Left lung (tissue), 10 donors: Measurements from ENCODE around the gene CPNE7. TPM values are rescaled to one million over a fixed set of nuclear protein-coding genes. Genes with fewer than 3 reads are reported as not detected.

Source experiments
- ATAC-seq: fragments of 200-7000 bp; cut with Tn5 transposase; one replicate; pipeline ENCODE4 v1.9.1; 2020; ENCODE audit warnings: moderate library complexity
- DNase-seq, 4 donors: peaks; one replicate each; pipeline ENCODE4 v3.0.0-alpha.2; 2013 to 2020
- H3K27ac ChIP-seq, 2 donors: fragments of 200-600 bp; sonication (generic) in 1 of 2; one replicate each; pipeline versions ENCODE4 v1.5.0 to v1.8.0; 2020 to 2021
- H3K27me3 ChIP-seq, 2 donors: fragments of 200-600 bp; sonication (generic) in 1 of 2; one replicate each; pipeline versions ENCODE4 v1.5.0 to v1.8.0; 2020 to 2021
- H3K36me3 ChIP-seq, 2 donors: fragments of 200-600 bp; sonication (generic) in 1 of 2; one replicate each; pipeline versions ENCODE4 v1.5.0 to v1.8.0; 2020 to 2021
- H3K4me1 ChIP-seq, 2 donors: fragments of 200-600 bp; one replicate each; pipeline ENCODE4 v1.8.0; 2021
- H3K4me3 ChIP-seq, 2 donors: fragments of 200-600 bp; sonication (generic) in 1 of 2; one replicate each; pipeline versions ENCODE4 v1.5.0 to v1.8.0; 2020 to 2021; ENCODE audit warnings: mild to moderate bottlenecking in 1 of 2
- H3K9me3 ChIP-seq, 2 donors: fragments of 200-600 bp; sonication (generic) in 1 of 2; one replicate each; pipeline versions ENCODE4 v1.5.0 to v1.8.0; 2020 to 2021
- intact Hi-C, 2 donors: fragments of 100-400 bp; cut with DNase I; formaldehyde crosslinking; loops; one replicate each; pipeline versions ENCODE4 v1.11.2 to v1.14.2; 2022
- polyA plus RNA-seq, 6 donors: library from polyadenylated mRNA; unstranded; fragments of 120-200 nt; gene quantifications; one replicate each; pipeline ENCODE4 v1.2.1, GENCODE V29; 2013; ENCODE audit not compliant: insufficient read length in 6 of 6
- total RNA-seq, 2 donors: library from RNA; stranded (reverse); fragmentation: NEBNext Ultra II Directional; extraction: Animal tissue kit (Norgen Biotek cat#: 25700); gene quantifications; one replicate each; pipeline ENCODE4 v1.2.1, GENCODE V29; 2021
- TF ChIP-seq, protein P1 (sequence below), 2 donors: fragments of 200-600 bp; sonication (generic) in 1 of 2; IDR thresholded peaks; one replicate each; pipeline versions ENCODE4 v1.5.0 to v1.8.0; 2021; ENCODE audit warnings: antibody characterized with exemption in 2 of 2
- donor health status: DM: no; HTN: yes; CAD: no.
- donor health status: DM: no; HTN: no; CAD: no.

Gene CPNE7
- total and polyA plus RNA-seq, 8 donors = 0.26 to 1.3 (median 0.36) TPM; not detected in 1

DNA sequence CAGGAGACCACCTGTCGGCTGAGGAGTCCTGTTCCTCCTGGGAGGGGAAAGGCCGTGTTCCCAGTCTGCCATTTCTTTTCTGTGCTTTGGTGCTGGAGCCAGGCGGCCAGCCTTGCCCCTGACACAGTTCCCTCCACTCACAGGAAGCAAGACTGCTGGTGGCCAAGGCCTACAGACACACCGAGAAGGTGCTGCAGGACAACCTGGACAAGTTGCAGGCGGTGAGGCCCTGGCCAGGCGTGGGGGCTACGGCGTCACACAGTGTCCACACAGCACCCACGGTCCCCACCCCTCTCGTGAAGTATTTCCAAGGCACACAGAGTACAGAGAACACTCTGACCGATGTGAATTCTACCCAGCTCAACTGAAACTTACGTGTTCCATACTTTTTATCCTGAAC is 21.2 kb upstream of the CPNE7 start:
- no peak overlapping the region for H3K4me3 ChIP-seq
- no peak overlapping the region for H3K27ac ChIP-seq
- intact Hi-C loops = loop anchor here in 1 of 2 donors (10.0 kb wide), 1 partner anchor 220 kb away; no protein-coding TSS in a partner anchor
- H3K36me3 ChIP-seq = peaks cover 0 to 81% of the 10 kb centered on the region in 2 donors
- DNase-seq (no peak), ATAC-seq (no peak)
- H3K27me3 ChIP-seq = no peaks in the 10 kb centered on the region
- TF ChIP-seq, protein P1, sequence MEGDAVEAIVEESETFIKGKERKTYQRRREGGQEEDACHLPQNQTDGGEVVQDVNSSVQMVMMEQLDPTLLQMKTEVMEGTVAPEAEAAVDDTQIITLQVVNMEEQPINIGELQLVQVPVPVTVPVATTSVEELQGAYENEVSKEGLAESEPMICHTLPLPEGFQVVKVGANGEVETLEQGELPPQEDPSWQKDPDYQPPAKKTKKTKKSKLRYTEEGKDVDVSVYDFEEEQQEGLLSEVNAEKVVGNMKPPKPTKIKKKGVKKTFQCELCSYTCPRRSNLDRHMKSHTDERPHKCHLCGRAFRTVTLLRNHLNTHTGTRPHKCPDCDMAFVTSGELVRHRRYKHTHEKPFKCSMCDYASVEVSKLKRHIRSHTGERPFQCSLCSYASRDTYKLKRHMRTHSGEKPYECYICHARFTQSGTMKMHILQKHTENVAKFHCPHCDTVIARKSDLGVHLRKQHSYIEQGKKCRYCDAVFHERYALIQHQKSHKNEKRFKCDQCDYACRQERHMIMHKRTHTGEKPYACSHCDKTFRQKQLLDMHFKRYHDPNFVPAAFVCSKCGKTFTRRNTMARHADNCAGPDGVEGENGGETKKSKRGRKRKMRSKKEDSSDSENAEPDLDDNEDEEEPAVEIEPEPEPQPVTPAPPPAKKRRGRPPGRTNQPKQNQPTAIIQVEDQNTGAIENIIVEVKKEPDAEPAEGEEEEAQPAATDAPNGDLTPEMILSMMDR (IDR thresholded peaks at IDR 0.05) = no peak
- H3K4me1 ChIP-seq = peaks cover 0 to 24% of the 10 kb centered on the region in 2 donors
- no peaks in the 10 kb centered on the region for H3K9me3 ChIP-seq

- H3K4me3 ChIP-seq = no peak overlapping the region
- TF ChIP-seq, protein P1 (IDR thresholded peaks at IDR 0.05) = no peak
- H3K36me3 ChIP-seq = peaks cover 0 to 72% of the 10 kb centered on the region in 2 donors
- intact Hi-C loops = loop anchor here in 1 of 2 donors (10.0 kb wide), 1 partner anchor 220 kb away; no protein-coding TSS in a partner anchor
- no peak overlapping the region for H3K27ac ChIP-seq
- ATAC-seq = no peak
- no peaks in the 10 kb centered on the region for H3K27me3 ChIP-seq
- peaks cover 0 to 29% of the 10 kb centered on the region in 2 donors for H3K4me1 ChIP-seq
- DNase-seq = no peak
- no peaks in the 10 kb centered on the region for H3K9me3 ChIP-seq
These were observed 20.3 kb upstream of the CPNE7 start for GRCh38 chr16:89555265-89555664.

DNA sequence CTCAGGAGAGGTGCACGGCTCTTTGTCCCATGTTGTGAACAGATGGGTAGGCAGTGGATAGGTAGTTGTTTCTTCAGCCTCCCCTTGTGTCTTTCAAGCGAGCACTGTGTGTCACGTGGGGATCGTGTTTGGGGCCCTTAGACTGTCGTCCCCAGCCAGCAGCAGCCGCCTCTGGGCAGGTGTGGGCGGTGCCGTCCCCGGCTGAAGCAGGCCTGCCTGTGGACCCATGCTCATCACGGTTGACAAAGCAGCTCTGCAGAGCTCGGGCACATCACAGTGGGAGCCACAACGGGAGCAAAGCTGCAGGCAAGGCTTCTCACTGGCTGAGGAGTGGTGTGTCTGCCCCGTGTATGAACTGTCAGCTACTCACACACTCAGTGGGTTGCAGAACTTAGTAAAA is 19.8 kb upstream of the CPNE7 start:
- no peak overlapping the region for H3K4me3 ChIP-seq
- peaks cover 0 to 67% of the 10 kb centered on the region in 2 donors for H3K36me3 ChIP-seq
- intact Hi-C loops = loop anchor here in 1 of 2 donors (10.0 kb wide), 1 partner anchor 221 kb away; no protein-coding TSS in a partner anchor
- peaks cover 0 to 29% of the 10 kb centered on the region in 2 donors for H3K4me1 ChIP-seq
- ATAC-seq (no peak), DNase-seq (no peak)
- H3K9me3 ChIP-seq = no peaks in the 10 kb centered on the region
- no peaks in the 10 kb centered on the region for H3K27me3 ChIP-seq
- TF ChIP-seq, protein P1 (IDR thresholded peaks at IDR 0.05) = no peak
- H3K27ac ChIP-seq = no peak overlapping the region

- peaks cover 0 to 64% of the 10 kb centered on the region in 2 donors for H3K36me3 ChIP-seq
- no peak overlapping the region for H3K27ac ChIP-seq
- intact Hi-C loops = loop anchor here in 1 of 2 donors (10.0 kb wide), 1 partner anchor 222 kb away; no protein-coding TSS in a partner anchor
- TF ChIP-seq, protein P1 (IDR thresholded peaks at IDR 0.05) = peak; percentile 73 to 82
- no peak overlapping the region for H3K4me3 ChIP-seq
- H3K9me3 ChIP-seq = no peaks in the 10 kb centered on the region
- peaks cover 5 to 41% of the 10 kb centered on the region in 2 donors for H3K4me1 ChIP-seq
- peak; percentile 39 for ATAC-seq
- peak in 3 of 4 donors; percentile 65 to 92 (median 75) for DNase-seq
- no peaks in the 10 kb centered on the region for H3K27me3 ChIP-seq
These were observed 18.5 kb upstream of the CPNE7 start for GRCh38 chr16:89556750-89557689.
